Upper lobe of left lung (tissue), 6 donors: ENCODE data around the gene GPR176. TPM values are rescaled to one million over a fixed set of nuclear protein-coding genes. Genes with fewer than 3 reads are reported as not detected.
A peak's percentile ranks its signal among the peaks of the same experiment; 100 is the strongest.

Experiments
- ATAC-seq, 2 donors: fragments of 200-7000 bp; cut with Tn5 transposase; one replicate each; pipeline ENCODE4 v1.9.1; 2022; ENCODE audit warnings: mild to moderate bottlenecking in 2 of 2, moderate library complexity in 2 of 2; ENCODE audit not compliant: low FRiP score in 2 of 2
- DNase-seq, 2 donors: peaks; one replicate each; pipeline ENCODE4 v3.0.0-alpha.2; 2019 to 2020
- H3K27ac ChIP-seq, 4 donors: fragments of 200-600 bp; sonication (generic); one replicate each; pipeline ENCODE4 v1.5.1; 2016 to 2019
- H3K27me3 ChIP-seq, 4 donors: fragments of 200-600 bp; sonication (generic); one replicate each; pipeline ENCODE4 v1.5.1; 2017 to 2019
- H3K36me3 ChIP-seq, 4 donors: fragments of 200-600 bp; sonication (generic); one replicate each; pipeline ENCODE4 v1.5.1; 2016 to 2019
- H3K4me1 ChIP-seq, 4 donors: fragments of 200-600 bp; sonication (generic); one replicate each; pipeline ENCODE4 v1.5.1; 2018 to 2019
- H3K4me3 ChIP-seq, 4 donors: fragments of 200-600 bp; sonication (generic); one replicate each; pipeline ENCODE4 v1.5.1; 2017 to 2019; ENCODE audit warnings: mild to moderate bottlenecking in 2 of 4, moderate library complexity in 1 of 4
- H3K9me3 ChIP-seq, 4 donors: fragments of 200-600 bp; sonication (generic); one replicate each; pipeline ENCODE4 v1.5.1; 2018 to 2019
- EP300 ChIP-seq, 4 donors: sonication (generic); formaldehyde crosslinking; IDR thresholded peaks; one replicate each; pipeline ENCODE4 v1.5.1; 2017; ENCODE audit warnings: antibody characterized with exemption in 4 of 4, control low read depth in 2 of 4
- POLR2A ChIP-seq, 4 donors: fragments of 450-650 bp; IDR thresholded peaks; one replicate each; pipeline ENCODE4 v1.5.1; 2016 to 2017; ENCODE audit warnings: antibody characterized with exemption in 4 of 4, mild to moderate bottlenecking in 2 of 4
- POLR2AphosphoS5 ChIP-seq, 2 donors: sonication (generic); formaldehyde crosslinking; IDR thresholded peaks; one replicate each; pipeline ENCODE4 v1.5.1; 2017; ENCODE audit warnings: antibody characterized with exemption in 2 of 2
- WGBS, 2 donors: methylation state at CpG; one replicate each; pipeline ENCODE4 v1.1.5; 2017 to 2018; 5-methylcytosine and 5-hydroxymethylcytosine counted together
- total RNA-seq, 6 donors: library from RNA; depleted of rRNA in 4 of 6; stranded (reverse); fragments of >200 nt in 4 of 6; gene quantifications; one replicate each; pipeline versions ENCODE4 v1.1.0 to v1.2.1, GENCODE V29; 2016 to 2021
- TF ChIP-seq, protein P1 (sequence below), 6 experiments: fragments of 450-650 bp in 4 of 6; fragments of 200-600 bp in 2 of 6; sonication (generic) in 2 of 6; IDR thresholded peaks; one replicate each; pipeline ENCODE4 v1.5.1; 2016 to 2019; ENCODE audit warnings: antibody characterized with exemption in 6 of 6
- donor health status: DM: no; HTN: no; CAD: no; lungs with moderate emphysema.
- donor health status: DM: no; HTN: yes; CAD: no; lungs with severe emphysema.

GPR176 gene
- total RNA-seq, 6 donors from 2014 or later, result 1.4 to 12.0 (median 4.9) TPM

DNA sequence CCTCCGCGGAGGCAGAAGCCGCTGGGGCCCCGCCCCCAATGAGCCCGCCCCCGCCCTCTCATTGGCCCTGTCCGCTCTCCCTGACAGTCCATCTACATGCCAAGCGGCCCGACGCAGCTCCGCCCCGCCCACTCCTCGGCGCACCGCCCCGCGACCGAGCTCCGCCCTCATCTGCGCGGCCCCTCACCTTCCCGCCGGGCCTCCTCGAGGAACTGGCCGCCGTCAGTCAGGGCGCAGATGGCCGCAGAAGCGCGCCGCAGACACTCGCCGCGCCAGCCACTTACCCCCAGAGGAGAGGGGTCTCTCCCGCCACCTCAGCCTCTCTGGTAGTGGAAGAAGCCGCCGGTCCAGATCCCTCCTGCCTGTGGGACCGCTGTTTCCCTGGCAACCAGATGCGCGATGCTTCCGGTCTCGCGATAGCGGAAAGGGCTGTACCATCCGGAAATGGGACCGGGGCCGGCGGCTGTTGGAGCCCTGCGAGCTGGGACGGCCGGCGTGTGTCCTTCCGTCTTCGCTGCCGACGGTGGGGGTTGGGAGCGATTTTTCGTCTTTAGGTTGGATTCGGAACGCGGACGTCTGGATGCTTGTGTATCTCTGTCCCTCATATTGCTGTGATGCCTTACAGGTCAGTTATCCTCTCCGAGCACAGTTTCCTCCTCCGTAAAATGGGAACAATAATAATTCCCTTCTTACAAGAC, 137.5 kb downstream of the GPR176 start, which contains the start of gene FSIP1:
Gene FSIP1, minus strand, starts transcription at position 401 of the 698 bp plus-strand sequence. CDS start 6,317 bp downstream, outside the sequence.
- peak; percentile 98 to 100 for DNase-seq
- TF ChIP-seq, protein P1, sequence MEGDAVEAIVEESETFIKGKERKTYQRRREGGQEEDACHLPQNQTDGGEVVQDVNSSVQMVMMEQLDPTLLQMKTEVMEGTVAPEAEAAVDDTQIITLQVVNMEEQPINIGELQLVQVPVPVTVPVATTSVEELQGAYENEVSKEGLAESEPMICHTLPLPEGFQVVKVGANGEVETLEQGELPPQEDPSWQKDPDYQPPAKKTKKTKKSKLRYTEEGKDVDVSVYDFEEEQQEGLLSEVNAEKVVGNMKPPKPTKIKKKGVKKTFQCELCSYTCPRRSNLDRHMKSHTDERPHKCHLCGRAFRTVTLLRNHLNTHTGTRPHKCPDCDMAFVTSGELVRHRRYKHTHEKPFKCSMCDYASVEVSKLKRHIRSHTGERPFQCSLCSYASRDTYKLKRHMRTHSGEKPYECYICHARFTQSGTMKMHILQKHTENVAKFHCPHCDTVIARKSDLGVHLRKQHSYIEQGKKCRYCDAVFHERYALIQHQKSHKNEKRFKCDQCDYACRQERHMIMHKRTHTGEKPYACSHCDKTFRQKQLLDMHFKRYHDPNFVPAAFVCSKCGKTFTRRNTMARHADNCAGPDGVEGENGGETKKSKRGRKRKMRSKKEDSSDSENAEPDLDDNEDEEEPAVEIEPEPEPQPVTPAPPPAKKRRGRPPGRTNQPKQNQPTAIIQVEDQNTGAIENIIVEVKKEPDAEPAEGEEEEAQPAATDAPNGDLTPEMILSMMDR (IDR thresholded peaks at IDR 0.05), result peak in 1 of 6 experiments; percentile 3
- TF ChIP-seq POLR2A (IDR thresholded peaks at IDR 0.05) (peak in 2 of 4 donors; percentile 39 to 78), EP300 (IDR thresholded peaks at IDR 0.05) (no peak), POLR2AphosphoS5 (IDR thresholded peaks at IDR 0.05) (peak; percentile 73 to 87)
- Histone ChIP-seq H3K4me3 (peak within 1 kb of the TSS; percentile 52 to 94 (median 75)), H3K36me3 (no peaks in the 10 kb centered on the region), H3K4me1 (peaks cover 13 to 42% (median 23%) of the 10 kb centered on the region in 4 donors), H3K9me3 (no peaks in the 10 kb centered on the region), H3K27me3 (no peaks in the 10 kb centered on the region), H3K27ac (peak within 1 kb of the TSS; percentile 50 to 86 (median 78))
- ATAC-seq, result peak; percentile 100
- WGBS, 2 donors, result 1 to 4% methylated on average over 4 to 61 of the region's 64 CpGs

DNA sequence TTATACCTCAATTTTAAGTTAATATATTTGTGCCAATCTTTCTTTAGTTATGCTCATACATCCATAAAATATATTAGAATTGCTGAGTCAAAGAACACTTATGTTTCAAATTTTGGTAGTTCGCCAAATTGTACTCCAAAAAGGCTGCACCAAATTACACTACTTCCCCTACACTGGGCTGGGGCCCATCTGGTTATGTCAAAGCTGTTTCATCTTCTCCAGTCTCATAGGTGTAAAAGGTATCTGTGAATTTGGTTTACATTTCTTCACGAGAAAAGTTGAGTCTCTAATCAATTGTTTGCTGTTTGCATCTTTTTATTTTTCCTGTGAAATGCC, 138.1 kb downstream of the GPR176 start:
- no peaks in the 10 kb centered on the region for H3K27me3 ChIP-seq
- no peak for ATAC-seq
- TF ChIP-seq POLR2A (IDR thresholded peaks at IDR 0.05), result no peak
- TF ChIP-seq POLR2AphosphoS5 (IDR thresholded peaks at IDR 0.05), result no peak
- TF ChIP-seq EP300 (IDR thresholded peaks at IDR 0.05), result no peak
- TF ChIP-seq, protein P1 (IDR thresholded peaks at IDR 0.05), result no peak
- H3K9me3 ChIP-seq, result no peaks in the 10 kb centered on the region
- DNase-seq, result no peak
- H3K27ac ChIP-seq, result peak overlapping the region; percentile 50 to 86 (median 78)
- WGBS, 2 donors, result 51 to 52% methylated on average over 2 of the region's 2 CpGs
- no peaks in the 10 kb centered on the region for H3K36me3 ChIP-seq
- peak overlapping the region in 3 of 4 donors; percentile 72 to 94 (median 78) for H3K4me3 ChIP-seq
- H3K4me1 ChIP-seq, result peaks cover 13 to 42% (median 23%) of the 10 kb centered on the region in 4 donors

DNA sequence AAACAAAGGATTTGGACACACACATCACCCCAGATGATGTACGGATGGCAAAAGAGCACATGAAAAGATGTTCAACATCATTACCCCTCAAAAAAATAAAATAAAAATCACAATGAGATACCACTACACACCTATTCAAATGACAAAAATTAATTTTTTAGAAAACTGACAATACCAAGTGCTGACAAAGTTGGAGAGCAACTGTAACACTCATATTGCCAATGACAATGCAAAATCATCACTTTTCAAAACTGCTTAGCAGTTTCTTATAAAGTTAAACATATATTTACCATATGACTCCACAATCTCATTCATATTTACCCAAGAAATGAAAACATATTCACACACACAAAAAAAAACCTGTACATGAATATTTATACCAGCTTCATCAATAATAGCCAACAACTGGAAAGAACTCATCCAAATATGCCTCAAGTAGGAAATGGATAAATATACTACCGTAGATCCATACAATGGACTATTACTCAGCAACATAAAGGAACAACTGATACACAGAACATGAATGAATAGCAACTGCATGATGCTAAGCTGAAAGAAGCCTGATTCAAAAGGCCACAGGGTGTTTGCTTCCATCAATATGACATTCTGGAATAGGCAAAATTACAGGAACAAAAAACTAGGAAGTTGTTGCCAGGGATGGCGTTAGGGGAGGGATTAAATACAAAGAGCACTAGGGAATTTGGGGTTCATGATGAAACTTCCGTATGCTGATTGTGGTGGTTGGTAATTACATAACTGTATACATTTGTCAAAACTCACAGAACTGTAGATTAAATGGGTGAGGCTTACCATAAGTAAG, 138.7 kb downstream of the GPR176 start:
- Histone ChIP-seq H3K9me3 (no peaks in the 10 kb centered on the region), H3K36me3 (no peaks in the 10 kb centered on the region), H3K27ac (peak overlapping the region in 1 of 4 donors; percentile 83), H3K27me3 (no peaks in the 10 kb centered on the region), H3K4me3 (peak overlapping the region in 1 of 4 donors; percentile 78), H3K4me1 (peaks cover 13 to 38% (median 21%) of the 10 kb centered on the region in 4 donors)
- no peak for DNase-seq
- no peak for TF ChIP-seq POLR2A (IDR thresholded peaks at IDR 0.05)
- TF ChIP-seq POLR2AphosphoS5 (IDR thresholded peaks at IDR 0.05), result no peak
- no peak for TF ChIP-seq EP300 (IDR thresholded peaks at IDR 0.05)
- 68 to 83% methylated on average over 4 of the region's 4 CpGs for WGBS, 2 donors
- ATAC-seq, result no peak

DNA sequence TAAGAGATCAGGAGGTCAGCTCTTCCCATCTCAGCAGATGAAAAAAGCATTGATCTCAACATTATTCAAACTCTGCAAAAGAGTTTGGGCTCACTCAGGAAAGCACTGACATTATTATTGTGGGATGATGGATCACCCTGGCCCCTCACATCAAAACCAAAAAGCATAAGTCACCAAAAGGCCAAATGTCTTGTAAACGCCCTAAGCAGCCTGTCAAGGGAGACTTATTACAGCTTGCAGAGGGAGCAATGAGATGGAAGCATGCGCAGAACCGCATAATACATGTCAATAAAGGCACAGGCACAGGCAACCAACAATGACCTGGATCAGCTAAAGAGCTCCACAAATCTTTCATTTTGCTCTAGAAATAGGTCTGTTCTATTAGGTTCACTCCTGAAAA, 142.0 kb downstream of the GPR176 start:
- Histone ChIP-seq H3K4me1 (peaks cover 0 to 6% (median 4%) of the 10 kb centered on the region in 4 donors), H3K36me3 (no peaks in the 10 kb centered on the region), H3K4me3 (no peak overlapping the region), H3K9me3 (no peaks in the 10 kb centered on the region), H3K27ac (no peak overlapping the region), H3K27me3 (no peaks in the 10 kb centered on the region)
- DNase-seq (no peak), ATAC-seq (no peak)
- TF ChIP-seq POLR2A (IDR thresholded peaks at IDR 0.05) (no peak), EP300 (IDR thresholded peaks at IDR 0.05) (no peak), POLR2AphosphoS5 (IDR thresholded peaks at IDR 0.05) (no peak)
- TF ChIP-seq, protein P1 (IDR thresholded peaks at IDR 0.05), result no peak
- 56 to 62% methylated on average over 3 of the region's 3 CpGs for WGBS, 2 donors

DNA sequence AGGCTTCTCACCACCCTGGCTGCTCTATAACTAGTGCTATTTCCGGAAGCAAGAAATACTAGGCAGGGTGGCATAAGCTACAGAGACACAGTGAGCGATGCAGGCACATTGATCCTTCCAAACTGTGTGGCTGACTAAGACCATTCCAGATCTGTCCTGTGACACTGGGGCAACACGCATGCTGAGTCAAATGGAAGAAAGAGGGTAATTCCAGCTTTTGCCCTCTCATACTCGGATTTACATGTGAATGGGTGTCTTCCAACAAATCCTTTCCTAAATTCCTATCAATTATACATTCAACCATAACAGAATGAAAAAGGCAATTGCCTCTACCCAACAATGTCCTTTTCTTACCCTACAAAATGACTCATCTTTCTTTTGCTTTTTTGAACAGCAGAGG, 142.6 kb downstream of the GPR176 start:
- H3K9me3 ChIP-seq, result no peaks in the 10 kb centered on the region
- DNase-seq (no peak), ATAC-seq (no peak)
- H3K4me3 ChIP-seq, result no peak overlapping the region
- no peaks in the 10 kb centered on the region for H3K27me3 ChIP-seq
- H3K36me3 ChIP-seq, result no peaks in the 10 kb centered on the region
- 84 to 87% methylated on average over 4 of the region's 4 CpGs for WGBS, 2 donors
- H3K27ac ChIP-seq, result no peak overlapping the region
- peaks cover 0 to 6% (median 4%) of the 10 kb centered on the region in 4 donors for H3K4me1 ChIP-seq
- TF ChIP-seq POLR2A (IDR thresholded peaks at IDR 0.05), result no peak
- no peak for TF ChIP-seq EP300 (IDR thresholded peaks at IDR 0.05)
- TF ChIP-seq, protein P1 (IDR thresholded peaks at IDR 0.05), result no peak
- TF ChIP-seq POLR2AphosphoS5 (IDR thresholded peaks at IDR 0.05), result no peak
